ENCODE data around the gene ARHGEF38.

ARHGEF38 gene, protein sequence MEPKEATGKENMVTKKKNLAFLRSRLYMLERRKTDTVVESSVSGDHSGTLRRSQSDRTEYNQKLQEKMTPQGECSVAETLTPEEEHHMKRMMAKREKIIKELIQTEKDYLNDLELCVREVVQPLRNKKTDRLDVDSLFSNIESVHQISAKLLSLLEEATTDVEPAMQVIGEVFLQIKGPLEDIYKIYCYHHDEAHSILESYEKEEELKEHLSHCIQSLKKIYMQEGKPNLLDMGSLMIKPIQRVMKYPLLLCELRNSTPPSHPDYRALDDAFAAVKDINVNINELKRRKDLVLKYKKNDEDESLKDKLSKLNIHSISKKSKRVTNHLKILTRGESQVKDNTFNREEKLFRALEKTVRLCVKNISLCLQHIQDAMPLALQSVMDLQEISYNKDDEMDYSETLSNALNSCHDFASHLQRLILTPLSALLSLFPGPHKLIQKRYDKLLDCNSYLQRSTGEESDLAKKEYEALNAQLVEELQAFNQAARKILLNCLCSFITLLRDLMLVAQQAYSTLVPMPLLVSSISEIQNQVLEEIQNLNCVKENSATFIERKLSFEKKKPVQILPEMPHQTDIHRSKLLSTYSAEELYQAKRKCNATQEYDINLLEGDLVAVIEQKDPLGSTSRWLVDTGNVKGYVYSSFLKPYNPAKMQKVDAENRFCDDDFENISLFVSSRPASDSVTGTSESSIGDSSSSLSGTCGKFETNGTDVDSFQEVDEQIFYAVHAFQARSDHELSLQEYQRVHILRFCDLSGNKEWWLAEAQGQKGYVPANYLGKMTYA
- total RNA-seq: 0 reads per million in 3 experiments

DNA sequence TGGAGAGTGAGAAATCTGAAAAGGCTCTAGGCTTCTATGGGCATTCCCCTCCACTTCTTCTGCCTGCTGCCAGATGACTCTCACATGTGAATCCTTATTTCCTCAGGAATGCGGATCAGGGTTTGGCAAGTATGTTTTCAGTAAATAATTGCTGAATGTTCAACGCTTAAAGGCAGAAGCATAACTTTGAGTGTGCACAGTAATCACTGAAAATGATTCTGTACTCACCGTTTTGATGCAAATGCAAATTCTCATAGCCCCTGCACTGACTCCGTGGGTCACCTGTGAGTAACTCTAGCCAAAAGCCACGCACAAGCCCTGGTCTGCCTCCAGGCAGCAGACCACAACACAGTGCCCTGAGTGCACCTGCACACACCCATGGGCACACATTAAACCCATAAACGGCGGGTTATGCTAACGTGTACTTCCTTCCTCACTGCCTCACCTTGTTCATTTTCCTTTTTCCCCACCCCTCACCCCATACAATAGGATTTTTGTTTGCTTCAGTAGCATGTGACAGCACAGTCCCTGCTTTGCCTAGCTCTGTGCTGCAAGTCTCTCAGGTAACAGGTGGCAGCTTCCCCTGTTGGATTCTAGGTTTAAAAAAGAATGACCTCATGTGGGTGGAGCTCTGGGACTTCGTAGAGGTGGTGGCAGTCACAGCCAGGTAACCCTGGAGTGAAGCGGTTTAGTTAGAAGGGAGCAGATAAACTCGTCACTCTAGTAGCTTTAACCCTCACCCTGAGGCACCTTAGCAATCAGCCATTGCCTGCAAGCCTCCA, at the start of gene ARHGEF38:
Gene ARHGEF38 (plus strand): TSS at position 656 of the 782 bp plus-strand sequence. CDS start 146 bp downstream, outside the sequence.
- DNase-seq: no peak

- DNase-seq: no peak
These were observed 48.9 kb upstream of the ARHGEF38 start for GRCh38 chr4:105503484-105503883.

DNA sequence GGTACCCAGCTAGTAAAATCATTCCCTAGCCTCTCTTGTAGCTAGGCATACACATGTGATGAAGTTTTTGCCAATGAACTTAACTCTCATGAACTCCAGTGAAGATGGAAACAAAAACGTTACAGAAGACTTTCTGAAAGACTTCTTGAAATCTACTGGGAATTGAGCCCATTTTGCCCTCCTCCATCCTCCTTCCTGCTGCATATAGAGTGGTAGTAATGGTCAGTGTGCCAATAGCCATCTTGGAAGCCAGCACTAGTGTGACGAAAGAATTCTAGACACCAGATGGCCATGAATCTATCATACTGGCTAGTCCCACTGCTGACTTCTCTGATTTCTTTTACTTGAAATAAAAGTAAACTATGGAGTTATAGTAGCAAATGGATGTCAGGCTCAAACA, 47.7 kb upstream of the ARHGEF38 start:
- no peak for DNase-seq

DNA sequence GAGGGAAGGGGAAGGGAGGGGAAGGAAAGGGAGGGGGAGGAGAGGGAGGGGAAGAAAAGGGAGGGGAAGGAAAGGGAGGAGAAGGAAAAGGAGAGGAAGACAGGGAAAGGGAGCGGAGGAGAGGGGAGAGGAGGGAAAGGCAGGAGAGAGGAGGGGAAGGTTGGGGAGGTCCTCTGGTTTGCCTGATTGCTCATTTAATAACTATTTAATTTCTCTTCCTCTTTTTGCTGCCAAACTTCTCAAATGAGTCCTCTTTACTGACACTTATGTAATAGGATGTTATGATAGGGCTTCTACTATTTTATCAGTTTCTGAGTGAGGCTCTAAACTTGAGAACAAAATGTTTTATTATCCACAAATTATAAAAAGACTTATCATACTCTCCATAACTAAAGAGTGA, 43.1 kb upstream of the ARHGEF38 start:
- no peak for DNase-seq

- DNase-seq: no peak
These were observed 42.7 kb upstream of the ARHGEF38 start for GRCh38 chr4:105509714-105510113.

DNA sequence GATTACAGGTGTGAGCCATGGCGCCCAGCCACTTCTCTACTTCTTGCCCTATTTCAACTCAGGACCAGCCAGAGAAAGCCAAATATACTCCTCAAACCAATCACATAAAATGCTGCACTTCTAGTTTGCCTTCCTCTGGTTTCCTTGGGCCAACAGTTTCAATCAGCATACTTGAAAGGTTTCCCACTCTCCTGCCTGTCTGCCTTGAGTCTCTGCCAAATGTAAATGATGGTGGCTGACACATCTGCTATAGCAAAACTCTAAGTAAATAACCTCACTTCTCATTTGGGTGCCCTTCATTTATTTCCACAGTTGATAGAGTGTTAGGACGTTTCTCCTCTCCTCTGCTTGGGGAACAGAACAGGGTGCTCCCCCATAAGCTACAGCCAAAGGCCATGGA, 42.2 kb upstream of the ARHGEF38 start:
- DNase-seq: no peak

- DNase-seq: no peak
These were observed 31.3 kb upstream of the ARHGEF38 start for GRCh38 chr4:105520819-105521790.

DNA sequence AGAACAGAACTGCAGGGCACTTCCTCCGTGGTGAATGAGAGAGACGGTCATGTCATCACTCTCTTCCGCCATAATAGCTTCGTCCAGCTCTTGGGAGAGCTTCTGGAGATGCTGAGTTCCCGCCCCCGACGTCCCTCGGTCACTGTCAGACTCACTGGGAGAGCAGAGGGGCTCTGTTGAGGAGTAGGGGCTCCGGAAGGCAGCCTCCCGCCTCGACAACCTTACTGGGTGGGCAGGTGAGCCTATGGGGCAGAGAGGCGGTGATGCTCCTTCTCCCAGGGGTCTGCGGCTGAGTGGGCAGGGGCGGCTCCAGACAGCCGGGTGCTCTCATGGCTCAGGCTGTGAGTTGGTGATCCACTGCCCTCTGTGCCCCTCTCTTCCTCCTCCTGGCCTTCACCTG, 25.8 kb upstream of the ARHGEF38 start:
- no peak for DNase-seq

- no peak for DNase-seq
These were observed 25.3 kb upstream of the ARHGEF38 start for GRCh38 chr4:105527081-105527480.

- no peak for DNase-seq
These were observed 15.8 kb upstream of the ARHGEF38 start for GRCh38 chr4:105536601-105537000.

DNA sequence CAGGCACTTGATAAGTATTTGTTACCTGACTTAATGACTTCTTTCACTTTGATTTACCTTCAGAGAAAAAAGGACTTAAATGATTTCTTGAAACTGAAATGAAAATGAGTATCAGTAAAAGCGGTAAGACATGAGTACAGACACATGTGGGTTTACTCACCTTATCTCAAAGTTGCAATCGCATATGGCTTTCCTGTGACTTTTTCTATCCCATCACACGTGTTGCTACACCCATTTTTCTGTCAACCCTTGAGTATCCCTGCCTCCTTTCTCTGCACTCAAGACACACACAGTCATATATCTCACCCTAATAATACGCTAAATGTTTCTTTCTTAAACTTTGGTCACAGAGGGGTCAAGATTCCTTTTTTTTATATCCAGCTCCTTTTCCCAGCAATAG, 11.0 kb upstream of the ARHGEF38 start:
- no peak for DNase-seq

DNA sequence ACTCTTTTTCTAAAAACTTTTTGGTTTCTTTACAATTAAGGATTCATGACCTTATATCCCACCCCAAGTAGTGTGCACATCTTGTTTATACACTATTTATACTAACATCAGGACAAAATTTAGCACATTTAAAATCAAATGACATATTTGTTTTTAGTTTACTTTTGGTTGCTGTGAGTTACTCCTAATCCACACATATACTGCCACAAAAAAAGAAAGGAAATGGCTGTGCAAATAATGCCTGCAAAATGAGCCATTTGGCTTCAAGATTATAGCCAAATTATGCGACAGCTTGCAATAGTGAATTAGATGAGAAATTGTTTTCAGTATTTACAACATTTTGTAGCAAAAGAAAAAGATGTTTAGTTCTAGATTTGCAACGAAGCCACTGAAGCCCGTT, 10.4 kb upstream of the ARHGEF38 start:
- no peak for DNase-seq

- no peak for DNase-seq
These were observed 9.1 kb upstream of the ARHGEF38 start for GRCh38 chr4:105543346-105543745.

GRCh38 chr4:105543881-105544280, 8.5 kb upstream of the ARHGEF38 start:
- DNase-seq: no peak

- DNase-seq: no peak
These were observed 7.7 kb upstream of the ARHGEF38 start for GRCh38 chr4:105544520-105545286.

- no peak for DNase-seq
These were observed 6.3 kb upstream of the ARHGEF38 start for GRCh38 chr4:105546086-105546485.

GRCh38 chr4:105547769-105548168, 4.7 kb upstream of the ARHGEF38 start:
- DNase-seq: no peak

DNA sequence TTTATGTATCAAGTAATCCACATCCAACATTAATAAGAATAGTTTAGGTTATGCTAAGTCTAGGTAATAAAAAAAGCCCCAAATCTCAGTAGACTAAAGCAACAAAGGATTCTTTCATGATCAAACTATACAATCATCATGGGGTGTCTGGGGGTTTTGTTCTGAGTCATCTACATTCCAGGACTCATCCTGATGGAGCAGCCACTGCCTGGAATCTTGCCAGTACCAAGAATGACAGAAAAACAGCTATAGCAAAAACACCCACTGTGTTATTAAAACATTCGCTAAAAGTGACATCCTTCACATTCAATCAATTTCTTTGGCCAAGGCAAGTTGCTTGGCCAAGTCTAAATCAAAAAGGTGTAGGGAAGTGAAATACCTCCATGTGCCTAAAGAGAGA, 3.9 kb upstream of the ARHGEF38 start:
- no peak for DNase-seq

GRCh38 chr4:105550641-105551040, 1.8 kb upstream of the ARHGEF38 start:
- no peak for DNase-seq

GRCh38 chr4:105555409-105555808, 3.0 kb downstream of the ARHGEF38 start:
- DNase-seq: no peak

GRCh38 chr4:105556206-105556605, 3.8 kb downstream of the ARHGEF38 start:
- DNase-seq: no peak

Measured in central memory CD4-positive, alpha-beta T cell (primary cell).